DOHH2 (cell line): ENCODE results near the gene KIAA1549.

Source experiments
- EZH2phosphoT487 ChIP-seq: fragments of 200-600 bp; sonication (generic); IDR thresholded peaks from 2 replicates; pipeline ENCODE4 v1.6.1; 2017; ENCODE audit warnings: borderline replicate concordance, mild to moderate bottlenecking, antibody characterized with exemption, low read length, moderate library complexity, mixed read lengths
- TF ChIP-seq, protein P1 (sequence below): fragments of 200-600 bp; sonication (generic); IDR thresholded peaks from one replicate; pipeline ENCODE4 v1.5.1; 2014; ENCODE audit warnings: antibody characterized with exemption, mild to moderate bottlenecking, low read depth, low read length; ENCODE audit not compliant: poor library complexity, severe bottlenecking

DNA sequence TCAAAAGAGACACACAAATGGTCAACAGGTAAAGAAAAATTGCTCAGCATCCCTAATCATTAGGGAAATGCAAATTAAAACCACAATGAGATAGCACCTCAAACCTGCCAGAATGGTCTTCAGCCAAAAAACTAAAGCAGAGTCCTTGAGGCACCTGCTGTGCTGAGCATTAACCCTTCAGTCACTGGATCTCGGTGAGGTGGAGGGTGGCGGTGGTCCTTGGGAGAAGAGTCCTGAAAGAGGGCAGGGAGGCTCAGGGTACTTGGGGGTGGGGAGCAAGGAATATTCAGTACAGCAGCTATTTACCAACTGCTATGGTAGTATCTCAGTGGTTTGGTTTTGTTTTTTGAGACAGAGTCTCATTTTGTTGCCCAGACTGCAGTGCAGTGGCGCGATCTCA lies 7.1 kb downstream of the KIAA1549 start:
- TF ChIP-seq, protein P1, sequence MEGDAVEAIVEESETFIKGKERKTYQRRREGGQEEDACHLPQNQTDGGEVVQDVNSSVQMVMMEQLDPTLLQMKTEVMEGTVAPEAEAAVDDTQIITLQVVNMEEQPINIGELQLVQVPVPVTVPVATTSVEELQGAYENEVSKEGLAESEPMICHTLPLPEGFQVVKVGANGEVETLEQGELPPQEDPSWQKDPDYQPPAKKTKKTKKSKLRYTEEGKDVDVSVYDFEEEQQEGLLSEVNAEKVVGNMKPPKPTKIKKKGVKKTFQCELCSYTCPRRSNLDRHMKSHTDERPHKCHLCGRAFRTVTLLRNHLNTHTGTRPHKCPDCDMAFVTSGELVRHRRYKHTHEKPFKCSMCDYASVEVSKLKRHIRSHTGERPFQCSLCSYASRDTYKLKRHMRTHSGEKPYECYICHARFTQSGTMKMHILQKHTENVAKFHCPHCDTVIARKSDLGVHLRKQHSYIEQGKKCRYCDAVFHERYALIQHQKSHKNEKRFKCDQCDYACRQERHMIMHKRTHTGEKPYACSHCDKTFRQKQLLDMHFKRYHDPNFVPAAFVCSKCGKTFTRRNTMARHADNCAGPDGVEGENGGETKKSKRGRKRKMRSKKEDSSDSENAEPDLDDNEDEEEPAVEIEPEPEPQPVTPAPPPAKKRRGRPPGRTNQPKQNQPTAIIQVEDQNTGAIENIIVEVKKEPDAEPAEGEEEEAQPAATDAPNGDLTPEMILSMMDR = no peak
- no peak for TF ChIP-seq EZH2phosphoT487
